ENCODE results near the gene SMAD3.
"Not testable (repeated sequence)": the region's sequence is repeated elsewhere in the genome, so short reads cannot be mapped to it uniquely, and the experiment has no call there.

SMAD3 gene

GRCh38 chr15:67118808-67119207 is 53.4 kb downstream of the SMAD3 start:
- WGBS: 92% methylated on average over 5 of the region's 5 CpGs

GRCh38 chr15:67119238-67119846 is 53.9 kb downstream of the SMAD3 start:
- Histone ChIP-seq H3K9me3 (ENCODE audit: insufficient read depth, low read depth, low read length) (no peaks in the 10 kb centered on the region), H3K9ac (ENCODE audit: low read depth, low read length) (no peak overlapping the region), H3K36me3 (ENCODE audit: insufficient read depth, low read length) (no peaks in the 10 kb centered on the region), H3K4me3 (ENCODE audit: low read length) (no peak overlapping the region), H3K27ac (ENCODE audit: low read depth, low read length) (no peak overlapping the region), H3K27me3 (ENCODE audit: insufficient read depth, low read length) (no peaks in the 10 kb centered on the region), H3K4me1 (ENCODE audit: insufficient read depth, low read length) (0 out of 2 replicates have a peak, but pooled peaks cover 8% of the 10 kb centered on the region)
- WGBS: 92% methylated on average over 6 of the region's 6 CpGs

More at GRCh38 chr15:67118808-67119207, 53.4 kb downstream of the SMAD3 start:
- H3K9me3 ChIP-seq (ENCODE audit: insufficient read depth, low read depth, low read length): no peaks in the 10 kb centered on the region
- no peaks in the 10 kb centered on the region for H3K27me3 ChIP-seq (ENCODE audit: insufficient read depth, low read length)
- no peaks in the 10 kb centered on the region for H3K36me3 ChIP-seq (ENCODE audit: insufficient read depth, low read length)
- no peak overlapping the region for H3K9ac ChIP-seq (ENCODE audit: low read depth, low read length)
- 0 out of 2 replicates have a peak, but pooled peaks cover 8% of the 10 kb centered on the region for H3K4me1 ChIP-seq (ENCODE audit: insufficient read depth, low read length)
- H3K4me3 ChIP-seq (ENCODE audit: low read length): no peak overlapping the region
- no peak overlapping the region for H3K27ac ChIP-seq (ENCODE audit: low read depth, low read length)

GRCh38 chr15:67120009-67120838 is 54.8 kb downstream of the SMAD3 start:
- Histone ChIP-seq H3K9me3 (ENCODE audit: insufficient read depth, low read depth, low read length) (no peaks in the 10 kb centered on the region), H3K4me3 (ENCODE audit: low read length) (no peak overlapping the region), H3K27ac (ENCODE audit: low read depth, low read length) (no peak overlapping the region; the same call in 1 of the 2 replicates), H3K9ac (ENCODE audit: low read depth, low read length) (no peak overlapping the region), H3K4me1 (ENCODE audit: insufficient read depth, low read length) (0 out of 2 replicates have a peak, but pooled peaks cover 11% of the 10 kb centered on the region), H3K36me3 (ENCODE audit: insufficient read depth, low read length) (no peaks in the 10 kb centered on the region), H3K27me3 (ENCODE audit: insufficient read depth, low read length) (no peaks in the 10 kb centered on the region)
- 87% methylated on average over 9 of the region's 9 CpGs for WGBS

GRCh38 chr15:67120839-67121643 is 55.6 kb downstream of the SMAD3 start:
- WGBS: 75% methylated on average over 27 of the region's 27 CpGs
- H3K9ac ChIP-seq (ENCODE audit: low read depth, low read length): no peak overlapping the region
- no peaks in the 10 kb centered on the region for H3K9me3 ChIP-seq (ENCODE audit: insufficient read depth, low read depth, low read length)
- H3K4me3 ChIP-seq (ENCODE audit: low read length): no peak overlapping the region
- no peaks in the 10 kb centered on the region for H3K36me3 ChIP-seq (ENCODE audit: insufficient read depth, low read length)
- 0 out of 2 replicates have a peak, but pooled peaks cover 19% of the 10 kb centered on the region for H3K4me1 ChIP-seq (ENCODE audit: insufficient read depth, low read length)
- H3K27me3 ChIP-seq (ENCODE audit: insufficient read depth, low read length): no peaks in the 10 kb centered on the region
- H3K27ac ChIP-seq (ENCODE audit: low read depth, low read length): peak overlapping the region; percentile 28; the same call in 1 of the 2 replicates

DNA sequence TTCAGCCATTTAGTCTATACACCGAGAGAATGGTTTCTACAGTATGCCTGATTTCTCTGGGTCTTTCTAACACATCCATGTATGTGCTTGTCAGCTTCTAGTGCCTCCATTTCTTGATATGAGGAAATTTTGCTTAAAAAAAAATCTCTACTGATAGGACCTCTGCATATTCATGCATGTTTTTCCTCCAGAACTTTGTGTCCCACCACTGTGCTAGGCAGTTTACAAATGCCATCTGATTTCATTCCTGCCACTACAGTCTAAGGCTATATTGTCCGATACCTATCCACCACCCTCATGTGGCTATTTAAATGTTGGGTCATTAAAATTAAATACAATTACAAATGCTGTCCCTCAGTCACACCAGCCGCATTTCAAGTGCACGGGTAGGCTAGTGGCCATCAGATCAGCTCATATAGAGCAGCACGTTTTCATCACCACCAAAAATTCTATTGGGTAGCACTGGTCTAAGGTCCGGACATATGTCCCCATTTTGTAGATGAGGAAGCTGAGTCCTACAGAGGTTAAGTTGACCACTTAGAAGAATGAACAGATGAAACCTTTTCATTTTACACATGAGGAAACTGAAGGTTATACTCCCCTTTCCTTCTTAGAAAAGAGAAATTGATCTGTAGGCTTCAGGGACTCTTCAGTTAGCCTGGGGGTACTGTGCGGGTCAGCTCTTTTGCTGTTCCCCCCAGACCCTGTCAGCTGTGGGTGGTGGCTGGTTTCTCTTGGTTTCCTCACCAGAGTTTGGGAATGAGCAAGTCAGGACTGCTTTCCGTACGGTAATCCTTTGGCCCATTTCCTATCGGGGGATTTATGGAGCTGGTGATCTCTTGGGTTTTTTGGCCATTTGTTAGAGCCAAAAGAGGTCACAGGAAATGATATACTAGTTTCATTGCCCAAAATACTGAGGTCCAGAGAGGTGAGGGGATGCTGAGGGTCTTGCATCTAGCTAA is 56.5 kb downstream of the SMAD3 start:
- Histone ChIP-seq H3K4me1 (ENCODE audit: insufficient read depth, low read length) (0 out of 2 replicates have a peak, but pooled peaks cover 19% of the 10 kb centered on the region), H3K9ac (ENCODE audit: low read depth, low read length) (no peak overlapping the region), H3K9me3 (ENCODE audit: insufficient read depth, low read depth, low read length) (no peaks in the 10 kb centered on the region)

GRCh38 chr15:67122816-67123215 is 57.4 kb downstream of the SMAD3 start:
- 77% methylated on average over 5 of the region's 5 CpGs for WGBS
- not testable (repeated sequence) for H3K27me3 ChIP-seq (ENCODE audit: insufficient read depth, low read length); H3K4me3 ChIP-seq (ENCODE audit: low read length); H3K9ac ChIP-seq (ENCODE audit: low read depth, low read length); H3K36me3 ChIP-seq (ENCODE audit: insufficient read depth, low read length); H3K9me3 ChIP-seq (ENCODE audit: insufficient read depth, low read depth, low read length); H3K27ac ChIP-seq (ENCODE audit: low read depth, low read length)
- 0 out of 2 replicates have a peak, but pooled peaks cover 19% of the 10 kb centered on the region for H3K4me1 ChIP-seq (ENCODE audit: insufficient read depth, low read length)

More for the DNA sequence above, 56.5 kb downstream of the SMAD3 start:
- 95% methylated on average over 10 of the region's 10 CpGs for WGBS
- H3K36me3 ChIP-seq (ENCODE audit: insufficient read depth, low read length): no peaks in the 10 kb centered on the region
- no peak overlapping the region for H3K27ac ChIP-seq (ENCODE audit: low read depth, low read length)
- H3K4me3 ChIP-seq (ENCODE audit: low read length): no peak overlapping the region
- no peaks in the 10 kb centered on the region for H3K27me3 ChIP-seq (ENCODE audit: insufficient read depth, low read length)

- H3K27ac ChIP-seq (ENCODE audit: low read depth, low read length): not testable (repeated sequence)
These were observed 57.9 kb downstream of the SMAD3 start for GRCh38 chr15:67123291-67123690.

DNA sequence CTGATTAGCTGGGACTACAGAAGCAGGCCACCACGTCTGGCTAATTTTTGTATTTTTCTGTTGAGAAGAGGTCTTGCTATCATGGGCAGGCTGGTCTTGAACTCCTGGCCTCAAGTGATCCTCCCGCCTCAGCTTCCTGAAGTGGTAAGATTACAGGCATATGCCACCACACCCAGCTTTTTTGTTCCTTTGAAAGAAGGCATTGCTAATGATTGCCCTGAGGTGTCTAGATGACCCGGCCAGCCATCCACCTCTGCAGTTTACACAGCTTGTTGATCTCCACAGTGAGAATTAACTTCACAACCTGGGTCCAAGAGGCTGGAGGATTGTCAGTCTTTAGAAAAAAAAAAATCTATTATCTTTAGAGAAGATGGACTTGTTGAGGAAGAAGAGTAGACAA is 58.7 kb downstream of the SMAD3 start:
- Histone ChIP-seq H3K27me3 (ENCODE audit: insufficient read depth, low read length) (no peaks in the 10 kb centered on the region), H3K36me3 (ENCODE audit: insufficient read depth, low read length) (no peaks in the 10 kb centered on the region), H3K27ac (ENCODE audit: low read depth, low read length) (no peak overlapping the region), H3K9ac (ENCODE audit: low read depth, low read length) (no peak overlapping the region), H3K9me3 (ENCODE audit: insufficient read depth, low read depth, low read length) (no peaks in the 10 kb centered on the region), H3K4me1 (ENCODE audit: insufficient read depth, low read length) (0 out of 2 replicates have a peak, but pooled peaks cover 19% of the 10 kb centered on the region), H3K4me3 (ENCODE audit: low read length) (no peak overlapping the region)
- 82% methylated on average over 3 of the region's 3 CpGs for WGBS

More at GRCh38 chr15:67123291-67123690, 57.9 kb downstream of the SMAD3 start:
- not testable (repeated sequence) for H3K36me3 ChIP-seq (ENCODE audit: insufficient read depth, low read length); H3K4me3 ChIP-seq (ENCODE audit: low read length); H3K27me3 ChIP-seq (ENCODE audit: insufficient read depth, low read length); H3K9ac ChIP-seq (ENCODE audit: low read depth, low read length); H3K9me3 ChIP-seq (ENCODE audit: insufficient read depth, low read depth, low read length)
- 0 out of 2 replicates have a peak, but pooled peaks cover 19% of the 10 kb centered on the region for H3K4me1 ChIP-seq (ENCODE audit: insufficient read depth, low read length)
- WGBS: 92% methylated on average over 8 of the region's 8 CpGs

- H3K27me3 ChIP-seq (ENCODE audit: insufficient read depth, low read length): no peaks in the 10 kb centered on the region
- WGBS: 90% methylated on average over 13 of the region's 13 CpGs
- H3K36me3 ChIP-seq (ENCODE audit: insufficient read depth, low read length): no peaks in the 10 kb centered on the region; the same call in 1 of the 2 replicates
- no peak overlapping the region for H3K4me3 ChIP-seq (ENCODE audit: low read length)
- H3K27ac ChIP-seq (ENCODE audit: low read depth, low read length): no peak overlapping the region
- 0 out of 2 replicates have a peak, but pooled peaks cover 19% of the 10 kb centered on the region for H3K4me1 ChIP-seq (ENCODE audit: insufficient read depth, low read length)
- H3K9ac ChIP-seq (ENCODE audit: low read depth, low read length): no peak overlapping the region
- H3K9me3 ChIP-seq (ENCODE audit: insufficient read depth, low read depth, low read length): no peaks in the 10 kb centered on the region
These were observed 59.6 kb downstream of the SMAD3 start for GRCh38 chr15:67124911-67125588.

Data from HUES64 (cell line).